Natural killer cell (primary cell): ENCODE data around the gene KIF20A. TPM values are rescaled to one million over a fixed set of nuclear protein-coding genes. Genes with fewer than 3 reads are reported as not detected.

Experiments used
- ATAC-seq, 3 donors: fragments of 150-1000 bp in 2 of 3; fragments of 200-7000 bp in 1 of 3; cut with Tn5 transposase; 1 replicate in 1 of 3; 2 replicates in 2 of 3; pipeline ENCODE4 v1.10.0; 2021; ENCODE audit warnings: mild to moderate bottlenecking in 2 of 3, moderate library complexity in 2 of 3
- DNase-seq, 2 donors: peaks; one replicate each; pipeline versions ENCODE4 v3.0.0 to v3.0.0-alpha.2; 2013 to 2021; ENCODE audit warnings: mixed read lengths in 1 of 2
- H3K27ac ChIP-seq: one replicate; pipeline ENCODE4 v1.5.1; 2013; ENCODE audit warnings: mild to moderate bottlenecking, low read length
- H3K27me3 ChIP-seq: one replicate; pipeline ENCODE4 v1.6.1; 2013; ENCODE audit warnings: low read length; ENCODE audit not compliant: control insufficient read depth, insufficient read depth
- H3K36me3 ChIP-seq: one replicate; pipeline ENCODE4 v1.6.1; 2013; ENCODE audit warnings: low read length; ENCODE audit not compliant: control insufficient read depth, insufficient read depth
- H3K4me1 ChIP-seq: one replicate; pipeline ENCODE4 v1.6.1; 2013; ENCODE audit warnings: low read length; ENCODE audit not compliant: control insufficient read depth, insufficient read depth
- H3K4me3 ChIP-seq: one replicate; pipeline ENCODE4 v1.5.1; 2013; ENCODE audit warnings: low read length
- H3K9me3 ChIP-seq: one replicate; pipeline ENCODE4 v1.6.1; 2013; ENCODE audit warnings: low read length; ENCODE audit not compliant: control insufficient read depth, insufficient read depth
- H3K27ac Mint-ChIP-seq, 2 donors: one replicate each; pipeline ENCODE4 v1.8.0; 2022; ENCODE audit warnings: mild to moderate bottlenecking in 2 of 2, mixed read lengths in 2 of 2, moderate library complexity in 1 of 2
- H3K27me3 Mint-ChIP-seq, 2 donors: one replicate each; pipeline ENCODE4 v1.8.0; 2022; ENCODE audit warnings: low read depth in 2 of 2, mixed read lengths in 2 of 2
- H3K36me3 Mint-ChIP-seq: one replicate; pipeline ENCODE4 v1.8.0; 2022; ENCODE audit warnings: mixed read lengths
- H3K4me1 Mint-ChIP-seq, 2 donors: one replicate each; pipeline ENCODE4 v1.8.0; 2022; ENCODE audit warnings: mixed read lengths in 2 of 2
- H3K4me3 Mint-ChIP-seq: one replicate; pipeline ENCODE4 v1.8.0; 2022; ENCODE audit warnings: mild to moderate bottlenecking, moderate library complexity, mixed read lengths
- H3K9me3 Mint-ChIP-seq, 2 donors: one replicate each; pipeline ENCODE4 v1.8.0; 2022; ENCODE audit warnings: mixed read lengths in 2 of 2
- CTCF ChIP-seq: fragments of 200-600 bp; IDR thresholded peaks from one replicate; pipeline ENCODE4 v1.8.0; 2022; ENCODE audit warnings: antibody characterized with exemption
- WGBS: methylation state at CpG from one replicate; pipeline ENCODE4 v1.1.7; 2013; ENCODE audit warnings: missing lambda C conversion rate; ENCODE audit not compliant: insufficient coverage; 5-methylcytosine and 5-hydroxymethylcytosine counted together
- intact Hi-C: fragments of 100-400 bp; cut with micrococcal nuclease; formaldehyde crosslinking; loops from one replicate; pipeline ENCODE4 v1.14.2; 2022
- total RNA-seq, 4 donors: library from RNA; stranded (reverse); fragments of 120-200 nt in 1 of 4; gene quantifications; one replicate each; pipeline versions ENCODE4 v1.2.3 to v1.2.4, GENCODE V29; 2013 to 2022

Gene KIF20A
- total RNA-seq, 3 donors from 2014 or later (not counting 1 experiment from before 2014, with no cell fraction given) = 0.15 to 1.5 (median 0.61) TPM

DNA sequence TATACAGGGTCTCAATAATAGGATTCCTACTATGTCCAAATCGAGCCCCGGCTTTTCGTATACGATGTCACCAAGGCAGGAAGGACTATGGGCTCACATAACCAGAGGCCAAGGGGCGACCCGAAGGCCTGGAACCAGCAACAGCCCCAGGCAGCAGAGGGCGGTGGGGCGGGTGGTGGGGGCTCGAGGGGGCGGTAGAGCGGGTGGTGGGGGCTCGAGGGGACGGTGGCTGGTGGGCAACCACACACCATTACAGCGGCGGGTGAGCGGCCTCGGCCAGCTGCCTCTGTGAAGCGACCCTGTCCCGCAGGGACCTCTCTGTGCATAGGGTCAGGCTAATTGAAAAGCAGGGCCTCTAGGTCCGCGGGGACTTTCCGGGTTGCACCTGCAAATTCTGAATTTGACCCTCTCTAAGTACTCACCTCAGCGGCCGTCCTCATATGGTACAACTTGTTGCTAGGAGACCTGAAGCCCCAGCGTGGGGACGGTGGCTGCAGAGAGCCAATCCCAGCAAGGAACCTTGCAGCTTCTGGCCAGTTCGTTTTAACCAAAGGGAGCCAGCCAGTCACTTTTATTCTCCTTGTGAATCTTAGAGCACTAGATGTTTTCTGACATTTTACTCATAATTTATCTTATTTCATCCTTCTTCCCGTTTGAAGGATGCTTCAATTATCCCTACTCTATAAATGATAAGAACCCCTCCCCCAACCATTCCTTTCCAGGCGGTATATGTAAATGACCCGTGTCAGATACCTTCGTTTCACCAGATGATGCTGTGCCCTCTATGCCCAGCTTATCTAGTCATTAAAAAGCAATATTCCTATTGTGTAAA, 39.7 kb upstream of the KIF20A start, which contains the start of gene NME5:
NME5 (minus strand) TSS at position 480 of the 832 bp plus-strand sequence. CDS start 648 bp downstream, outside the sequence.
- peak in 1 of 3 donors; percentile 20 for ATAC-seq

GRCh38 chr5:138139781-138140090, 39.2 kb upstream of the KIF20A start:
- ATAC-seq (no peak), DNase-seq (no peak)
- TF ChIP-seq CTCF = no peak
- Mint-ChIP-seq H3K4me1 (no peaks in the 10 kb centered on the region), H3K4me3 (no peak overlapping the region), H3K27me3 (peaks cover 20 to 36% of the 10 kb centered on the region in 2 donors), H3K9me3 (no peaks in the 10 kb centered on the region), H3K27ac (no peak overlapping the region), H3K36me3 (no peaks in the 10 kb centered on the region)
- intact Hi-C loops = loop anchor here (10.0 kb wide), 1 partner anchor 815 kb away; no protein-coding TSS in a partner anchor
- 37% methylated on average over 2 of the region's 3 CpGs for WGBS
- Histone ChIP-seq H3K27ac (no peak overlapping the region), H3K9me3 (no peaks in the 10 kb centered on the region), H3K27me3 (peaks cover 6% of the 10 kb centered on the region), H3K4me1 (no peaks in the 10 kb centered on the region), H3K36me3 (no peaks in the 10 kb centered on the region), H3K4me3 (no peak overlapping the region)

More for the DNA sequence above, 39.7 kb upstream of the KIF20A start, which contains the start of gene NME5:
- no peak for DNase-seq
- Mint-ChIP-seq H3K4me3 (no peak within 1 kb of the TSS), H3K36me3 (no peaks in the 10 kb centered on the region), H3K4me1 (no peaks in the 10 kb centered on the region), H3K27ac (no peak within 1 kb of the TSS), H3K27me3 (peaks cover 20 to 36% of the 10 kb centered on the region in 2 donors), H3K9me3 (no peaks in the 10 kb centered on the region)
- Histone ChIP-seq H3K4me3 (no peak within 1 kb of the TSS), H3K4me1 (no peaks in the 10 kb centered on the region), H3K27ac (no peak within 1 kb of the TSS), H3K9me3 (no peaks in the 10 kb centered on the region), H3K36me3 (no peaks in the 10 kb centered on the region), H3K27me3 (peaks cover 6% of the 10 kb centered on the region)
- 14% methylated on average over 30 of the region's 31 CpGs for WGBS
- TF ChIP-seq CTCF = no peak
- intact Hi-C loops = loop anchor here (10.0 kb wide), 1 partner anchor 814 kb away; no protein-coding TSS in a partner anchor

DNA sequence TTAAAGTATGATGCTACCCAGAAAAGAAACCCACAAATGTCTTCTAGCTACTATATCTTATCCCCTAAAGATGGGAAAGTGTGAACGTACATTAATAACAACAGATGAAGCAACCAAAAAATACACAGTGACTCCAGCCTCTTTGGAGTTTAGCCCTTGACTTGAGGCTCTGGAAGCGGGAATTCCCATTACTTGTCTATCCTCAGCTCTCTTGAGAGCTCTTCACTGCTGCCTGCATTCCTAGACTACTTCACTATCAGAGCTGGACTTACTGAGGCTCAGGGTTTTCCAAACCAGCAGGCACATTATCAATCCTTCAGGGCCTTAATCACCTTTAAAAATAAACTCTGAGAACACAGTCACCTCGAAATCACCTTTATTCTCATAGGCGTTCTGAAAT, 38.6 kb upstream of the KIF20A start:
- no peak overlapping the region for H3K27ac Mint-ChIP-seq
- H3K4me1 ChIP-seq = no peaks in the 10 kb centered on the region
- H3K4me3 Mint-ChIP-seq = no peak overlapping the region
- no peak overlapping the region for H3K27ac ChIP-seq
- H3K4me3 ChIP-seq = no peak overlapping the region
- no peaks in the 10 kb centered on the region for H3K9me3 ChIP-seq
- peaks cover 6% of the 10 kb centered on the region for H3K27me3 ChIP-seq
- H3K27me3 Mint-ChIP-seq = peaks cover 20 to 36% of the 10 kb centered on the region in 2 donors
- H3K36me3 Mint-ChIP-seq = no peaks in the 10 kb centered on the region
- 95% methylated on average over 4 of the region's 4 CpGs for WGBS
- ATAC-seq (no peak), DNase-seq (no peak)
- TF ChIP-seq CTCF = no peak
- H3K36me3 ChIP-seq = no peaks in the 10 kb centered on the region
- intact Hi-C loops = no loop called here
- H3K9me3 Mint-ChIP-seq = no peaks in the 10 kb centered on the region
- H3K4me1 Mint-ChIP-seq = no peaks in the 10 kb centered on the region
